Measurements from ENCODE around the gene MEST. TPM values are rescaled to one million over a fixed set of nuclear protein-coding genes. Genes with fewer than 3 reads are reported as not detected.

MEST gene
- total RNA-seq, 1 experiment from 2014 or later = 112 TPM

DNA sequence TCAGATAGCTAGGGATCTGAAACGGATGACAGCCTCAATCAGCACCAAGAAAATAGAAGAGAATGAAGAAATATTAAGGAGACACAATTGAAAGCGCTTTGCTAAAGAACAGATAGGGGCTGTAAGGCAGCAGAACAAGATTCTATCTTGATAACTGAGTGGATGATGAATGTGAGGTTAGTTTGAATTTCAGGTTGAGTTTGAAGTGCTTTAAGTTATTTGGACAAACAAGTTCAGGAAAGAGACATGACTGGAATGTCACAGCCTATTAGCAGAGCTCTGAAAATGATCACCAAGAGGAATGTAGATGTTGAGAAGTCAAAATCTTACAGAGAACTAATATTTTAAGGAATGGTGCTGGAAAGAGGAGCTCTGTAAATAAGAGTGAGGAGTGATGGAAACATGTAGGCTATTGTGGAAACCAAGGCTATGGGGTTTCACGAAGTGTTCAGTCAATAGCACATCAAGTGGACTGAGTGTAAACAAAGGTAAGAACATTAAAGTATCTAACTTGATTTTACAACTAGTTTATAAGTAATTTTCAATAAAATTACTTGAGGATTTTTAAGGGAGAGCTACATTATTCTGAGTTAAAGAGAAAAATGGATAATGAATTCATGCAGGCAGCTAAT lies 61.6 kb downstream of the MEST start:
- Histone ChIP-seq H3K14ac (ENCODE audit: insufficient read depth, low read length) (no peak overlapping the region), H3K27ac (ENCODE audit: insufficient read length, low read depth, low read length) (no peak overlapping the region), H3K18ac (ENCODE audit: insufficient read length, low read depth, low read length) (no peak overlapping the region), H4K5ac (ENCODE audit: insufficient read length, low read depth, low read length) (no peak overlapping the region), H3T11ph (ENCODE audit: low read length) (no peak overlapping the region), H3K79me1 (ENCODE audit: insufficient read depth, low read depth, low read length, poor library complexity, severe bottlenecking) (no peaks in the 10 kb centered on the region), H3K23ac (ENCODE audit: insufficient read length, low read depth, low read length) (no peak overlapping the region), H3K27me3 (ENCODE audit: insufficient read depth, low read length) (no peaks in the 10 kb centered on the region), H3K56ac (ENCODE audit: insufficient read length, low read depth, low read length) (no peak overlapping the region), H3K4me1 (ENCODE audit: insufficient read depth, low read length) (no peaks in the 10 kb centered on the region), H4K91ac (ENCODE audit: insufficient read length, low read depth, low read length) (no peak overlapping the region), H2BK120ac (ENCODE audit: low read depth, low read length, poor library complexity, severe bottlenecking) (no peak overlapping the region), H3K23me2 (ENCODE audit: insufficient read length, low read depth, low read length, poor library complexity, severe bottlenecking) (no peaks in the 10 kb centered on the region), H3K4me2 (ENCODE audit: insufficient read depth, insufficient read length, low read length) (no peak overlapping the region), H4K20me1 (ENCODE audit: control insufficient read depth, insufficient read depth, insufficient read length) (no peaks in the 10 kb centered on the region), H3K4ac (ENCODE audit: low read depth, low read length) (no peak overlapping the region), H2BK20ac (ENCODE audit: low read depth, low read length, poor library complexity, severe bottlenecking) (no peak overlapping the region), H3K79me2 (ENCODE audit: insufficient read depth, low read length) (no peaks in the 10 kb centered on the region), H2AK5ac (ENCODE audit: insufficient read length, low read length) (no peak overlapping the region), H3K9me3 (ENCODE audit: control insufficient read depth, low read depth, low read length) (no peaks in the 10 kb centered on the region), H2BK15ac (ENCODE audit: low read depth, low read length) (no peak overlapping the region), H2AFZ (ENCODE audit: low read length) (no peak overlapping the region), H2BK5ac (ENCODE audit: insufficient read length, low read length) (no peak overlapping the region), H2BK12ac (ENCODE audit: insufficient read length, low read depth, low read length) (no peak overlapping the region), H3K9ac (ENCODE audit: extremely low read depth, insufficient read length, low read length) (no peak overlapping the region), H4K8ac (replicated peaks; ENCODE audit: insufficient read length, low read depth, low read length) (no peak overlapping the region)
- no peaks in the 10 kb centered on the region for H3K27me3 Mint-ChIP-seq (ENCODE audit: low read depth)
- TF ChIP-seq, protein P1, sequence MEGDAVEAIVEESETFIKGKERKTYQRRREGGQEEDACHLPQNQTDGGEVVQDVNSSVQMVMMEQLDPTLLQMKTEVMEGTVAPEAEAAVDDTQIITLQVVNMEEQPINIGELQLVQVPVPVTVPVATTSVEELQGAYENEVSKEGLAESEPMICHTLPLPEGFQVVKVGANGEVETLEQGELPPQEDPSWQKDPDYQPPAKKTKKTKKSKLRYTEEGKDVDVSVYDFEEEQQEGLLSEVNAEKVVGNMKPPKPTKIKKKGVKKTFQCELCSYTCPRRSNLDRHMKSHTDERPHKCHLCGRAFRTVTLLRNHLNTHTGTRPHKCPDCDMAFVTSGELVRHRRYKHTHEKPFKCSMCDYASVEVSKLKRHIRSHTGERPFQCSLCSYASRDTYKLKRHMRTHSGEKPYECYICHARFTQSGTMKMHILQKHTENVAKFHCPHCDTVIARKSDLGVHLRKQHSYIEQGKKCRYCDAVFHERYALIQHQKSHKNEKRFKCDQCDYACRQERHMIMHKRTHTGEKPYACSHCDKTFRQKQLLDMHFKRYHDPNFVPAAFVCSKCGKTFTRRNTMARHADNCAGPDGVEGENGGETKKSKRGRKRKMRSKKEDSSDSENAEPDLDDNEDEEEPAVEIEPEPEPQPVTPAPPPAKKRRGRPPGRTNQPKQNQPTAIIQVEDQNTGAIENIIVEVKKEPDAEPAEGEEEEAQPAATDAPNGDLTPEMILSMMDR (conservative IDR thresholded peaks at IDR 0.05) = no peak
- no peaks in the 10 kb centered on the region for H3K4me1 Mint-ChIP-seq
- no peaks in the 10 kb centered on the region; a peak in 1 of 5 replicates for H3K9me3 Mint-ChIP-seq
- WGBS (ENCODE audit: extremely low coverage, insufficient read length, low lambda C conversion rate) = no CpG with 5 or more reads among the region's 3 CpGs
- peaks cover 3 to 22% (median 12%) of the 10 kb centered on the region in 3 experiments; a peak in 6 of 7 replicates for H3K36me3 Mint-ChIP-seq (ENCODE audit: insufficient read depth in 1 of 3, low read depth in 3 of 3)
- H3K27ac Mint-ChIP-seq = no peak overlapping the region
- no peak for DNase-seq
- no peak overlapping the region for H3K4me3 Mint-ChIP-seq
